GM19025 (cell line): Measurements from ENCODE around the gene ART5.
"Not testable (repeated sequence)": the region's sequence is repeated elsewhere in the genome, so short reads cannot be mapped to it uniquely, and the experiment has no call there.

Experiments used
- ATAC-seq: cut with Tn5 transposase; IDR thresholded peaks from one replicate; pipeline ENCODE4 v1.9.1; 2021; ENCODE audit warnings: mild to moderate bottlenecking, low read depth, moderate library complexity; ENCODE audit not compliant: unreplicated experiment

Gene ART5

GRCh38 chr11:3659595-3660515, 18.1 kb upstream of the ART5 start:
- ATAC-seq, result no peak

GRCh38 chr11:3658252-3658651, 16.5 kb upstream of the ART5 start:
- no peak for ATAC-seq

GRCh38 chr11:3657331-3657730, 15.5 kb upstream of the ART5 start:
- not testable (repeated sequence) for ATAC-seq

GRCh38 chr11:3655547-3655946, 13.8 kb upstream of the ART5 start:
- no peak for ATAC-seq

- not testable (repeated sequence) for ATAC-seq
Observed at GRCh38 chr11:3652514-3652913, 10.7 kb upstream of the ART5 start.

GRCh38 chr11:3649374-3649773, 7.6 kb upstream of the ART5 start:
- ATAC-seq, result not testable (repeated sequence)

GRCh38 chr11:3648843-3649242, 7.1 kb upstream of the ART5 start:
- not testable (repeated sequence) for ATAC-seq

- ATAC-seq, result no peak
Observed at GRCh38 chr11:3645552-3645951, 3.8 kb upstream of the ART5 start.

- no peak for ATAC-seq
Observed at GRCh38 chr11:3644817-3645235, 3.0 kb upstream of the ART5 start, which contains the start of gene ART1. TSS of gene ART1 (plus strand) at chr11:3645128. CDS start at chr11:3659214, 14,086 bp downstream.

- not testable (repeated sequence) for ATAC-seq
Observed at GRCh38 chr11:3643102-3643546, 1.3 kb upstream of the ART5 start.

GRCh38 chr11:3642071-3642951, 519 bp upstream of the ART5 start:
- no peak for ATAC-seq

GRCh38 chr11:3641191-3641590, 601 bp downstream of the ART5 start:
- no peak for ATAC-seq

- ATAC-seq, result no peak
Observed at GRCh38 chr11:3639841-3640240, 2.0 kb downstream of the ART5 start.

- ATAC-seq, result no peak
Observed at GRCh38 chr11:3638513-3638912, 3.3 kb downstream of the ART5 start.

- no peak for ATAC-seq
Observed at GRCh38 chr11:3637201-3637600, 4.6 kb downstream of the ART5 start.

GRCh38 chr11:3635641-3636375, 6.0 kb downstream of the ART5 start:
- ATAC-seq, result no peak

GRCh38 chr11:3632070-3632660, 9.6 kb downstream of the ART5 start:
- ATAC-seq, result no peak

- no peak for ATAC-seq
Observed at GRCh38 chr11:3631331-3631730, 10.5 kb downstream of the ART5 start.

GRCh38 chr11:3627291-3627690, 14.5 kb downstream of the ART5 start:
- no peak for ATAC-seq
